Stimulated activated CD4-positive, alpha-beta T cell treated with anti-CD3 and anti-CD28 coated beads, Interleukin-15, amount 100 ng/mL, for 1 hour (primary cell): ENCODE measurements around the gene OTOS.

Source experiments
- DNase-seq, 2 donors: peaks; one replicate each; pipeline ENCODE4 v3.0.0-alpha.2; 2020; ENCODE audit warnings: low read depth in 1 of 2, low spot score in 1 of 2

The OTOS gene

DNA sequence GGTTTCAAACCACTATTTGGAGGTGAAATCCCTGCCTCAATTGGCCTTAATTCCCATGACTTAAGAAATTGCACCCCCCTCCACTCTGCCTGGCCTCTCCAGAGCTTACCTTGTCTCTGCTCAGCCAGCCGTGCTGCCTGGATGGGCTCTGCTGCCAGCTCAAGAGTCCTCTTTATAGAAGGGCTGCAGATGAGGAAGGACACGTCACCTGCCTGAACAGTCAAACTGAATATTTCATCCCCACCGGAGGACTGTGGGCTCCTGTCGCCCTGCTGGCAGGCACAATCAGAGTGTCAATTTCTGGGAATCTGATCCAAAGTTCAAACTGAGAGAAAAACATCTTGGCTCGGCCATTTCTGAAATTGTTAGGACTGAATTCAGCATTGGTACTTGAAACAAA lies at the start of gene OTOS:
Gene OTOS, minus strand, starts transcription at position 148 of the 400 bp plus-strand sequence. CDS start 332 bp downstream, outside the sequence.
- no peak for DNase-seq

DNA sequence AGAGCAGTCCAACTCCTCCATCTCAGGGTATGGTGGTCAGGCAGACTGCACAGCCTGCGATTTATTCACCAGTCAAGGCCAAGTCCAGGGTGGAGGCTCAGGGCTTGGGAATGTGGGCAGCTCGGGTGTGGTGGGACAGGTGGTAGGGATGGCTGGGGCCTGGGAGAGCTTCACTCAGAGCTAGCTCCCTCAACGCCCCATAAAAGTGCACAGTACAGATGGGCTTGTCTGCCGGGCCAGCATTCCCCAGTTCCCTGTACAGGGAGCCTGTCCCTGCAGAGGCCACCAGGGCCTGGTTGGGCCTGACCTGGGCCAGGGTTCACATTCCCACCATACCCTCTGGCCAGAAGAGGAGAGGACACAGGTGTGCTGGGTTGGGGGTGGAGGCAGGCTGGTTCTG lies 49.2 kb upstream of the OTOS start:
- DNase-seq = no peak

DNA sequence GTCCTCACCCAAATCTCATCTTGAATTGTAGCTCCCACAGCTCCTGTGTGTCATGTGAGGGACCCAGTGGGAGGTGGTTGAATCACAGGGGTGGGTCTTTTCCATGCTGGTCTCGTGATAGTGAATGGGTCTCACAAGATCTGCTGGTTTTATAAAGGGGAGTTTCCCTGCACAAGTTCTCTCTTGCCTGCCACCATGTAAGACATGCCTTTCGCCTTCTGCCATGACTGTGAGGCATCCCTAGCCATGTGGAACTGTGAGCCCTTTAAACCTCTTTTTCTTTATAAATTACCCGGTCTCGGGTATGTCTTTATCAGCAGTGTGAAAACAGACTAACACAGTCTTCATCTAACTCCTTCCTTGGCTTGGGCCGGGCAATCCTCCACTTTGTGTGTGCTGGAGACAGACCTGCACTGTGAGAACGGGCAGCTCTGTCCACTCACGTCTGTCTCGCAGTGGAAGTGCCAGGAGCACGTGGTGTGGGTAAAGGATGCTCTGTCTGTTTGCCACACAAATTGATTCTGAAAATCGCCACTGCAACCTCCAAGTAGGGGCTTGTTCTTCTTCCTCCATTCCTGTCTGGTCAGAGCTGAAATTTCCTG lies 47.6 kb upstream of the OTOS start:
- no peak for DNase-seq

DNA sequence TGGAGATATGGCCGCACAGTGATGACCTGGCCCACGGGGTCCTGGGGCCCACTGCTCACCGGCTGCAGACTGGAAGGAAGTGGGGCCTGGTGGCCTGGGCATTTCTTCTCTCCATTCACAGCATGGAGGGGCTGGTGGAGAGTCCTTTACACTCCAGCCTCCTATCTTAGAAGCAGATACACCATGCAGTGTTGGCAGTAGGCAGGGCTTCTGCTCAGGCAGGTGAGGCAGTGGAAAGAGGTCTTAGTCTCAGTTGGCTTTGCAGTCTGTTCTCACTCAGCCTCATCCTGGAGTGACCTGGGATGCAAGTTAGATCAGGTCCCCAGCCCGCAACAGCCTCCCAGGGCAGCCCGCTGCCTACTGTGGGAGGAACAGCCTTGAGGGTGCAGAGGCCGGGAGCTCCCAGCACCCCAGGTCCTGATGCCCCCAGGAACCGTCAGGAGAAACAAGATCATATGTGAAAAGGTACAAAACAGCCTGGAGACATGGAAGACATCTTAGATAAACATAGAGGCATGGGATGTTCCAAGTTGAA lies 45.8 kb upstream of the OTOS start:
- no peak for DNase-seq

DNA sequence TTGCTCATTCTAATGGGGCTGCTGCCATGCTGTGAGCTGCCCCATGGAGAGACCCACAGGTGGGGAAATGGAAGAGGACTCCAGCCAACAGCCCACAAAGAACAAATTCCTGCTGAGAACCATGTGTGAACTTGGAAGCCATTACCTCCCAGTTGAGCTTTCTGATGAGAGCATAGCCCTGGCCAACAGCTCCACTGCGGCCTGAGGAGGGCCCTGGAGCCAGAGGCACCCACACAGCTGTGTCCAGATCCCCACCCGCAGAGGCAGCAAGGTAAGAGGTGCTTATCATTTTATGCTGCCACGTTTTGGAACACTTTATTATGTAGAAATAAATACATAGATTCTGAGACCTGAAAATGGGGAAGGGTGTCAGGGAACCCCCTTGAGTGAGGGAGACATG lies 44.2 kb upstream of the OTOS start:
- DNase-seq = no peak

DNA sequence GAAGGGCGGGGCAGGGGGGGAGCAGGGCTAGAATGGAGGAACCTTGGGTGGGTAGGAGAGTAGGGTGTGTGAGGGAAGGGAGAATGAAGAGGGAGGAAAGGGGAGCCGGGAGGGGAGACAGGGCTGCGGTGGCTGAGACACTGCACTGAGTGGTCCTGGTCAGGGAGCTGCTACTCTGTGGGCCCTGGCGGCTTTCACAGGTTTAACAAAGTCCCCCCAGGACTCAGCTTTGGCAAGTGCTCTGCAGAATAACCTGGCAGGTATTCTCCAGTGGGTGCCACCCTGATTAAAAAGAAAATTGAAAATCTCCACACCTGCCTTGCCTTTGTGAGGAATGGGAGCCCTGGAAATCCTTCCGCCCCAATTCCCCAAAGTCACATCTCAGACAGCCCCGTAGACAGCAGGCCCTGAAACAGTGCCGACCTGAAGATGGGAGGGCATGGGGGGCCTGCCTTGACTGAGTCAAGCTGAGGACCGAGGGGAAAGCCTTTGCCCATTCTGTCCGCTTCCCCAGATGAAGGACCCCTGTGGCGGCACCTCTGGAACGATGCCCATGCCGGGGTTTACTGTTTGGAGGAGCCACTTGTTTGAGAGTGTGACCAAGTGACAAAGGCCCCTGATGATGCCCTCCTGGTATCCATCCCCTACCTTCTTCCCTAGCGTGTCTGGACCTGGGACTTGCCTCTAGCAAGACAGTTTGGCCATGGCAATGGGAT lies 43.6 kb upstream of the OTOS start:
- DNase-seq = no peak

DNA sequence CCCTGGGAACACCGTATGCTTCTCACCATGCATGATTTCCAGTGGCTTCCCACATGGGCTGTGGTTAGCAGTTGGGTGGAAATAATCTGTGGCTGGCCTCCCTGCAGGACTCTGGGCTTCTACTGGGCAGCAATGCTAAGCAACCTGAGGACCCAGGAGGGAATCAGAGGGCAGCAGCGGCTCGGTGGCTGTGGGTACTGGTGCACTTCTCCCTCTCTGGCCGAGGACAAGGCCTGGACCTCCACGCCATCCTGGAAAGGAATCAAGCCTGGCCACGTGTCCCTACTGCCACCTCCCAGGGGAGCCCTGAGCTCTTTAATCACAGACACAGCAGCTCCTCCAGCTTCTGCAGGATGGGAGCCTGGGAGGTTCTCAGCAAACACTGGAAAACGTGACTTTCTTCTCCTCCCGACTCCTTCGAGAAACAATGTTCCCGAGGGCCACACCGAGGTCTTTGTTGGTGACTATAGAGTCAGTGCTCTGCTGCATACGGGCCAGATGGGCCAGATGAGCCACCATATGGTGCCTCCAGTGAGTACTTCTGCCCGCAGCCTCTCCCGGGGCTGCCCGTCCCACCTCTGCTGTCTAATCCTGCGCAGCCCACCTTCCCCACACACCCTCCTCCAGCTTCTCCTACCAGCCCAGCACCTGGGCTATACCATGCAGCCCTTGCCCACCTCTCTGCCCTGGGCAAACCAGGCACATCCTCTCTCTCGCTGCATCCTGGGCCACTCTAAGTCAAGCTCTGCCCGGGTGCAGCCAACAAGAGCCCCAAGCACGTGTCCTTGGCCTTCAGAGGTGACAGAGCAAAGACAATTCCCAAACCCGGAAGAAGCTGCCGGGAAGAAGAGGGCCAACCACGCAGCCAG lies 42.8 kb upstream of the OTOS start:
- DNase-seq = no peak

DNA sequence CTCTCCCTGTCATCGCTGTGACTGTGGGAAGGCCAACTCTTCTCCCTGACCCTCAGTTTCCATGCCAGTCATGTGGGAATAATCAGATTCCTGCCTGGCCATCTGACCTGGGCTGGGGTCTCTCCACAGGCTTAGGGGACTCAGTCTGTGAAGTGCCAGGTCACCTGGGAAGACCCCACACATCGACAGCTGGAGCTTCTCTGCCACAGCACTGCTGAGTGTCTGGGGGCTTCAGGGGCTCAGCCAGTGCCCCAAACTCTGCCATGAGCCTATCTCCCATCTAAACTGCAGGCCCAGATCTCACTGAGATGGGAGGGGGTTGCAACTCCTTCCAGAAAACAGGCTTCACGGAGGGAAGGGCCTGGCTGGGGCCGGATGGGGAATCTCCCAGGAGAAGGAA lies 42.0 kb upstream of the OTOS start:
- no peak for DNase-seq

DNA sequence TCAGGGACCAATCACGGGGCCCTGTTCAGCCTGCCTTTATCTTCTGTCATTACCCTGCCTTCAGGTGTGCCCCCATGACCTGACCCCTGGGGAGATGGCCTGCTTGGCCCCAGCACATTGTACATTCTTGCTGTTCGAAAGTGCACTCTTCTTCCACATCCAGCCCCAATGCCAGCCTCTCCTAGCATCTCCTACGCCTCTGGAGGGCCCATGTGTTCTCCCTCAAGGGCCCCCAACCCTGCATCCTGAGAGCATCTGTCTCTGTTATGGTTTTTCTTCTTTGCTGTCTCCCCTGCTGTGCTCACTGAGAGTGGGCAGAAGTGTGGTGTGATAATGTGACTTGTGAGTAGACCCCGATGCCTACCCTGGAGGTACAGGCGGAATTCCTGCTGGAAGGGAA lies 41.5 kb upstream of the OTOS start:
- no peak for DNase-seq

DNA sequence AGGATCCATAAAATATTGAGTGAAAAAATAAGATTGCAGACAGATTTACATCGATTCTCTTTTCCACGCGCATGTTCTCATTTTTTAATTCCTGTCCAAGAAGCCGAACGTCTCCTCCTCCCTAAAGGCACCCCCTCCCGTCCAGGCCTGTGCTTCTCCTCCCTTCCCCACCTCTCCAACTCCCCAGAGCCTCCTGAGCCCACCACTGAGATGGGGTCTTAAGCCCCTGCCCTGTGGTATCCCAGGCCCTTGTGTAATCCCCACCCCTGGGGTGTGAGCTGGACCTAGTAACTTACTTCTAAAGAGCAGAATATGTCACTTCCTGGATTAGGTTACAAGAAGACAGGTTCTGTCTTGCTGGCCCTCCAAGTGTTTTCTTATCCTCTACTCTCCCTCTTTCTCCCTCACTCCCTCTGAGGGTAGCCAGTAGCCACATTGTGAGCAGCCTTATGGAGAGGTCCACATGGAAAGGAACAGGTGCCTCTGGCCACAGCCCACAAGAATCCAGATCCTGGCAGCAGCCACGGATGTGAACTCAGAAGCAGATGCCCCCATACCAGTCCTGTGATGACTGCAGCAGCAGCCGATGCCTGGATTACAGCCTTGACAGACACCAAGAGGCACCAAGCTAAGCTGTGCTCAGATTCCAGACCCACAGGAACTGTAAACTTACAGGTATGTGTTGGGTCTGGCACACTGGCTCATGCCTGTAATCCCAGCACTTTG lies 39.6 kb upstream of the OTOS start:
- no peak for DNase-seq

DNA sequence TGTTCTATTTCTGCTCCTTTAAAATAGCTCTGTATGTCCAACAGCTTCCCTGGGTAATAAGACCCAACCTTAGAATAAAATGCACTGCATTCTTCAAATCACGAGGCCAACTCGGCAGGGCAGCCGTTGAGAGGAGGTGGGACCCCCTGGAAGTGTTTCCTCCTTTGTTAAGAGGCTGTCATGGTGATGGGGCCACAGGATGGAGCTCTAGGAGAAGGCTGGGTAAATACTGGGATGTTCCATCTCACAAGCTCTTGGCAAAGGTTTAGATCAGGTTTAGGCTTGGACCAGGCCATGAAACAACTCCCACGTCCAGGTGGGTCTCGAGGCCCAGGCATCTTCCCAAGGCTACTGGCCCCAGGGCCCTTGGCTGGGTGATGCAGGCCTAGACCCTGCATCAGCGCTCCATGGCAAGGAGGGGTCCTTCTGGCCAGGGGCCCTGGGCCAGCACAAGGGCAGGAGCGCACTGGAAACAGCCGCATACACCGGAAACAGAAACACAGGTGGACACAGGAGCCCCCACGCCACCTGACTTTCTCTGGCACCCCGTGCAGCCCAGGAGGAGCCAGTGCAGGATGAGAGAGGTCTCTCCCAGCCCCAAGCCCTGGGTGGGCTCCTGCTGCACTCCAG lies 38.8 kb upstream of the OTOS start:
- DNase-seq = no peak

DNA sequence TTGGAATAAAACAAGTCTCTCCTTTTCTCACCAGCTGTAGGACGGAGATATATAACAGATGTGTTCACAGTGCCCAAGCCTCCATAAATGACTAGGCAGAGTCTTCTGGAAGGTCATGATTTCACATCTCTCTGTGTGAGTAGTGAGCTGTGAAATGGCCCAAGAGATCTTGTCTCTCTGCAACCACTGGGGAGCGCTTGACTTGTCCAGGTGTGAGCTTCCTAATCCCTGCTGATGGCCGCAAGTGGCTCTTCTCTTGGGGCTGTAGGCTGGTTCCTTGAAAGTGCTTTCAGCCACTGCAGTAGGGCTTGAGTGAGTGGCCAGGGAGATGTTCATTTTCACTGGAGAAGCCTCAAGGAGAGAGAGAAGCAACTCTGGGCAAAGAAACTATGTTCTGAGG lies 38.1 kb upstream of the OTOS start:
- no peak for DNase-seq

DNA sequence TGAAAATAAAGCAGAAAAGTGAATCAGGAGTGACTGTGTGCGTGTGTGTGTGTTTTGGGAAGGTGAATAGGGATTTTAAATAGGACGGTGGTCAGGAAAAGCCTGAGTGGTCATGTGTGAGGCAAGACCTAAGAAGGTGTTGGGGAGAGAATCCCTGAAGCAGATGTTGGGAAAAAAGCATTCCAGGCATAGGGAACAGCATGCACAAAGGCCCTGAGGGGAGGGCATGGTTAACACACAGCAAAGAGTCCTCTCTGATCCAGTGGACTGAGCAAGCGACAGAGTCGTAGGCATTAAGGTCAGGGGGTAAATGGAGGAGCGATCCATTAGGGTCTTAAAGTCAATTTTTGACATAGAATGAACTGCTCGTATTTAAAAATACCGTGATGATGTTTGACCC lies 34.0 kb upstream of the OTOS start:
- no peak for DNase-seq

DNA sequence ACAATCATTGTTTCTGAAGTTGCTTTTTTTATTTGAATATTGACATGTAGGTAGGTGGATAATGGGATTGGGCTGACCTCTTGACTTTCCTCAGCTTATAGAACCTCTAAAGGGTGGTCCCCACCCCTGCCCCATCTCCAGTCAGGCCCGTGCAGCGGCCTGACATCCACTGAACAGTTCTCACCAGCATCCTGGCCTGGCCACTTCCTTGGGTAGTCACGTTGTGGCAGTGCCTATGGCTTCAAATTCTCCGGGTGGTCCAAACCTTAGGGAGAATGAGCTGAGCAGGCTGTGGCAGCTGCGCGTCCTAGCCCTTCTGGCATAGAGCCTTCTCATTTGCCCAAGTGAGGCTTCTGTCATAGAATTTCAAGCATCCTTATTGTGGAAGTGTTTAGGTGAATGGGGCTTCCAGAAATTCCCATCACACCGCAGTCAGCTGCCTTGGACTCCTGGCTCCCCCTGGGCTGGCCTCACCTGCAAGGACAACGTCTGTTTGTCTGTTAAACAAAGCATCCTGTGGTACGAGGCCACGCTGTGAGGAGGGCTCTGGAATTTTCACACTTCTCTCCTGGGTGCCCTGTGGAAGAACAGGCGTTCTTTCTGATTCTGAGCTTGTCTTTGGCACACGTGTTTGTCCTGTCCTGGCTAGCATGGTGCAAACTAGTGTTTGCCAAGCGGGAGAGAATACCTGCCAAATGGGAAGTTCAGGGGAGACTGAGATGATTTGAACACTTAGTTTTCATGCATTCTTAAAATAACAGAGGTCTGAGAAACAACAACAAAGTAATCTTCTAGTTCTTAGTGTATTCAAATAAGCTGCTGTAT lies 31.8 kb upstream of the OTOS start:
- DNase-seq = no peak

DNA sequence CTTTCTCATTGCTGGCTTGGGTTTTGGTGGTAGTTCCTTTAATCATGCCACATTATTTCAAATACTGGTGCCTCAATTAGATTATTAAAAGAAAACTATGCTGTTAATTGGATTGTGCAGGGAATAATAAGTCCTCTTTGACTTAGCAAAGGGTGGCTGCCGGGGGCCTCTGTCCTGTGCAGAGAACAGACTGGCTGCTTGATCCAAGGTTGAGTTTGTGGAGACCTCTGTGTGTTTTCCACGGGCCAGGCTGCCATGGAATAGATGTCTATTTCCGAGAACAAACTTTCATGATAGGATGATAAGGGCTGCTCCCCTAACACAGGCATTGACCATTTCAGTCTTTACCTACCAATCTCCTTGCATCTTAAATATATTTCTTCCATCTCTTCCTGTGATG lies 30.4 kb upstream of the OTOS start:
- DNase-seq = no peak

DNA sequence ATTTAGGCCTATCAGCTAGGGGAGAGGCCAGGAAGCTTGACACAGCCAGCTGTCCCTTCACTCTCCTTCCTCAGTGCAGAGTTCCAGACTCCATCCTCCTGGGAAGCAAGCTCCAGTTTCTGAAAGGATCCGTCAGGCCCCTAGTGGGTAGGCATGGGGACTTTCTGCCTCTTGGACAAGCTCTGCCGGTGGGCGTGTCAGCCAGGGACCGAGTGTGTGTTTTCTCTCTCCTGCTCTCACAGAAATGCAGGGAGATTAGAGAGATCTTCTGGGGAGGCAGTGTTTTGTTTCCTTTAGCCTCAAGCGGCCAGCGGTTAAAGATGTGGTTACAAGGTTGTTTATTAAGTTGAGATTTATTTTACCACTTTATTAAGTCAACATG lies 29.9 kb upstream of the OTOS start:
- no peak for DNase-seq

DNA sequence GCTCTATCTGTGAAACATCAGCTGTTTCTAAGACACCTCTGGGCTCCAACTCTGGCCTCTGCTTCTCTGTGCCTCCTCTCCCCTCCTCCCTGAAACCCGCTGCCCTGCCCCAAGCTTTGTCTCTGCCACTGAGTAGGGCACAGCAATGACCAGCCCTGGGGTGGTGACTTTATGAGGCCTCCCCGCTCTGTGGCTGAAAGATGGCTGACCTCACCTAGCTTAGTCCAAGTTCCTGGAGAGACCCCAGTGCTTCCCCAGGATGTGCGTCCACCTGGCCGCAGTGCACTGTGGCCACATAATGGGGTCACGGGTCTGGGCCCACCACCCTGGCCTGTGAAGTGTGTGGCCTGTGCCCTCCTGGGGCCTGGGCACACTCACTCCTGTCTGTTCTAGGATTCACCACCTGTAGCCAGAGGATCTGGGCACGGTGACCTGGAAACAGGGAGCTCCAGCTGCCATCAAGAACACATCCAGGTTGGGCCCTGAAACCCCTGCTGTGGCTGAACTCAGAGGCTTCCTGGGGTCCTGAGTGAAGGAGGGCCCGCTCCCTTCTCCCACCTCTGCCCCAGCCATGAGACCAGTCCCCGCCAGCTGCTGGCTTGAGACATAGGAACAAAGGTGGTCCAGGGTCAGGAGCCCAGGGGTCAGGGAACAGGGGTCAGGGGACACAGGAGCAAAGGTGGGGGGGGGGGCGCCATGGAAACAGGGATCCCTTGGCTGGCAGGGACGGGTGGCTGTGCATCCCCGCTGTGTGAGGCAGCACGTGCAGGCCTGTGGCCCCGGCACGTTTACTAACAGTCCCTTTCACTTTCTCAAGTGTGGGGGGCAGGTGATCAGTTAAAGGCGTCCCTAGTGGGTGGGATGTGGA lies 29.3 kb upstream of the OTOS start:
- DNase-seq = no peak

DNA sequence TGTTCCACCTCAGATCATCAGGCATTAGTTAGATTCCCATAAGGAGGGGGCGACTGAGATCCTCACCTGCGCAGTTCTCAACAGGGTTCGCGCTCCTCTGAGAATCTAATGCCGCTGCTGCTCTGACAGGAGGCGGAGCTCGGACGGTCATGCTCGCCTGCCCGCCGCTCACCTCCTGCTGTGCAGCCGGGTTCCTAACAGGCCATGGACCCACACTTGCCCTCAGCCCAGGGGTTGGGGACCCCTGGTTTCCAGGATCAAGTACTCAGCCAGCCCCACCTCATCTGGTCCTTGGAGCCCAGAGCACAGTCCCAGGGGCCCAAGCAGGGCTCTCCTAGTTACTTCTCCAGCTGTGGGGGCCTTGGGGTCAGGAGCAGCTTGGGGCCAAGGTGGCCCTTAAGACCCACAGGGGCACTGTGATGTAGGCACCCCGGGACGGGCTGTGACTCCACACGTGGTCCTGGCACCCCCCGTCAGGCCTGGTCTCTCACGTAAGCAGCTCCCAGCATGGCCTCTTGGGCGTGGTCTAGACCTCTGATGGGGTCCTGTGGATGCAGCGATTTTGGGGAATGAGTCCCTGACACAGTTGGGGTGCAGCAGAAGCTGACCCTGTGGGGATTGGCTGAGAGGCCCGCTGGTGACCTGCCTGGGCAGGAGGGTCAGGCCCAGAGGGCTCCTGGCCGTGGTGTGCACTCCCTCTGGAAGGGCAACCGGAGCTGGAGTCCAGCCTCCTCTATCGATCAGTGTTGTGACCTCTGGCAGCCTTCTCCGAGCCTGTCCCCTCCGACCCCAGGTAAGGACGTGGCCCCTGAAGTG lies 28.3 kb upstream of the OTOS start:
- DNase-seq = no peak
